GM21515 (cell line): ENCODE measurements around the gene DDX10.
A peak's percentile ranks its signal among the peaks of the same experiment; 100 is the strongest.
"Not testable (repeated sequence)": the region's sequence is repeated elsewhere in the genome, so short reads cannot be mapped to it uniquely, and the experiment has no call there.

ENCODE experiments used
- ATAC-seq: cut with Tn5 transposase; IDR thresholded peaks from one replicate; pipeline ENCODE4 v1.9.1; 2021; ENCODE audit not compliant: unreplicated experiment

The DDX10 gene

DNA sequence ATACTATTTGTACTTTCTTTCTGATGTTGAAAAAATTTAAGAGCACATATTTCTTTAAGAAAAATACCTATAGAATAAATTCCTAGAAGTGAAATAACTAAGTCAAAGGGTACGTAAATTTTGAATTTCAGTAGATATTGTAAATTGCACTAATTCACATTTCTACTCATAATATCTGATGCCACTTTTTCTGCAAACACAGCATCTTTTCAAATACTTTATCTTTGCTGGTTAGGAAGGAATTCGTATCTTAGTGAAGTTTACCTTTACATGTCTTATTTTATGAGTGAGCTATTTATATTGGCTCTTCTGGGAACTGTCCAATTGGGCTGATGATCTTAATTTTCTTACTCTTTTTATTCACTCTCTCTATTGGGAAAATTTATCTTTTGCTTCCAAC lies 148.2 kb downstream of the DDX10 start:
- no peak for ATAC-seq

- ATAC-seq = no peak
These were observed 153.1 kb downstream of the DDX10 start for GRCh38 chr11:108817976-108818375.

- ATAC-seq = no peak
These were observed 154.1 kb downstream of the DDX10 start for GRCh38 chr11:108818971-108819370.

DNA sequence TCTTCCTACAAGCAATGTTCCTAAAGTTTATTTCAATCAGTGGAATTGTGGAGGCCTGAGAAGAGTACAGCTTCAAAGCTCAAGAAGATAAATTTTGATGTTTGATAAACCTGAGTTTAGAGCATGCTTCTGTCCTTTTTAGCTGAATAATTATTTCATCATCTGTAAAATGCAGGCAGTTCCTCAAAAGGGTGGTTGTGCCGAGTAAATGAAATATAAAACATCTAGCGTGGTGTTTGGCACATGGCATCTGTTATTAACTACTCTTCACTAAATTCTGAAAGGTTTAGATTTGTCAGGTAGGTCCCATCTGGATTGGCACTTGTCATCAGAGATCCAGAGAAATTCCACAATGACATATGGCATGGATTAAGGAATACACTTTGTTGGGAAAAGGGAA lies 155.1 kb downstream of the DDX10 start:
- no peak for ATAC-seq

- ATAC-seq = not testable (repeated sequence)
These were observed 159.1 kb downstream of the DDX10 start for GRCh38 chr11:108823960-108824359.

DNA sequence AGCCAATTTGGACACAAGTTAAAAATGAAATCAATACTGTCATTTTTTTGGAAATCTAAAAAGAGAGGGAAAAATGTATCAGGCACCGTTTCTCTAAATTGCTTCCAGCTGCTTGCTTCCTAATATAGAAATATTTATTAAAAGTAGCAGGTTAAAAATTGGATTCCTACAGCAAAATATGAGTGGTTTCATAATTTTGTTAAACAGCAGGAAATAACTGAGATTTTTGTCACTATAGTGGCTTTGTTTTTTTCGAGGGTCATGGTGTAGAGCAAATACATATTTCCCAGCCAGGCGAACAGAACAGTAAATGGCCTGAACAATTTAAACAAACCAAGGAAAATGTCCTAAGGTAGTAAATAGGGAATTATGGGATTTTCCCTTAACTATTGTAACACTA lies 159.7 kb downstream of the DDX10 start:
- ATAC-seq = no peak

DNA sequence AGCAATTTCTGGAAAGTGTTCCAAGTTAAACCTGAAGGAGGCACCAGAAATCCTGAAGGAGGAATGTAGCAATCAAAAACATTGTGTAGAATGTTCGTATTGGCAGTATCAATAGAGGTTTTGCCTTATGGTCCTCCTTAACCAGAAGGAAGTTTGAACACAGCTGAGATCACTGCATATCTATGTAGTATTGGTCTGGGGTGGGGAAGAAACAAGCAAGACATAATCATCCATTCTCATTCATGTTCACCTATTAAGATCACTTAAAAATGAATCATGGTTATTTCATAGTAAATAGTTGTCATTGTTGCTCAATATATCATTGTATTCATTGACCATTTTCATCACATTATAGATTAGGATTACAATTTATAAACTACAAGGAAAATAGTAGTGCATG lies 160.5 kb downstream of the DDX10 start:
- ATAC-seq = no peak

DNA sequence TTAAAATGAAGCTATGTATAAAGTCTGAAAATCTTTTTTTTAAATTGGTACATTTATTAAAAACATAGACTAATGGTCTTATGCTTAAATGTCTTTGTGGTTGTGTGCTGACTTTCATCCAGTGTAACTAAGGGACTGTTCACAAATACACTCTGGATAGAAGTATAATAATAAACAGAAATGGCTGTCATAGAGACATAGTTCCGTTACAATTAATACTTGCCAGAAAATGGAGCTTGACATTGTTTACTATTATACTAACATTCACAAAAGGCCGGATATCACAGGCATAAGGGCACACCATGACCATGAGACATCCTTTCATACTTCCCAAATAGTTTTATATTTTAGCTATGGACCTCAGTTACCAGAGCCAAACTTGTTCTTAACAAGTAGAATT lies 161.3 kb downstream of the DDX10 start:
- ATAC-seq = no peak

DNA sequence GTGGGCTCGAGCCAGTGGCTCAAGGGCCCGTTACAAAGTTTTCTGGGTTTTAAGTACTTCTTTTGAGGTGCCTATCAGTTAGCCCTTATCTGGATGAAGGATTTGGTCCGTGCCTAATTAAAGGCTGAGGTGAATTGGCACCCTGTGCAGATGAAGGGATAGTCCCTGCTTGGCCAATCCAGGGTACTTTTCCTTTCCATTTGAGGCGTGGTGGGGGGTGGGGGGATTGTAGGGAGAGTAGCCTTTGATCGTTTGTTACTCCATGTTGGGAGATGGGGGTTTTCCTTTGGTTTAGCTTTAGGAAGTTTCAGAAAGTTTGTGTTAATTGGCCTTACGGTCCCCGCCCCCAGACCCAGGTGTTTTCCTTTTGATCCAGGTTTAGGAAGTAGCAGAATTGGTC lies 170.8 kb downstream of the DDX10 start:
- ATAC-seq = no peak

GRCh38 chr11:108836541-108836940 lies 171.7 kb downstream of the DDX10 start:
- ATAC-seq = no peak

GRCh38 chr11:108838102-108838791 lies 173.4 kb downstream of the DDX10 start:
- ATAC-seq = no peak

DNA sequence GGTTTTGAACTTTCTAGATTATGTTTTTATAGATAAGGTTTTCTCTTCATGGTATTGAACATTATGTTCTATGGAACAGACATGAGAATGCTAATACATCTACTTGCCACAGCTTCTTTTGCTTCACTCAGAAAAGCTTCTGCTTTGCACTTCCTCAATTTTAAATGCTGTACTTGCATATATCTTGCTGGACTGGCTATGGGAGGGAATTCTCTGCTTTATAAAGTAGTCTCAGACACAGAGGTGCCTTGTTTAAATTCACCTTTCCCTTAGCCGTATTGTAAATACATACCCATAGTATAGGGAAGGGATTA lies 173.9 kb downstream of the DDX10 start:
- no peak for ATAC-seq

- no peak for ATAC-seq
These were observed 181.1 kb downstream of the DDX10 start for GRCh38 chr11:108846009-108846408.

- ATAC-seq = no peak
These were observed 182.6 kb downstream of the DDX10 start for GRCh38 chr11:108847298-108847990.

GRCh38 chr11:108851781-108852180 lies 186.9 kb downstream of the DDX10 start:
- no peak for ATAC-seq

DNA sequence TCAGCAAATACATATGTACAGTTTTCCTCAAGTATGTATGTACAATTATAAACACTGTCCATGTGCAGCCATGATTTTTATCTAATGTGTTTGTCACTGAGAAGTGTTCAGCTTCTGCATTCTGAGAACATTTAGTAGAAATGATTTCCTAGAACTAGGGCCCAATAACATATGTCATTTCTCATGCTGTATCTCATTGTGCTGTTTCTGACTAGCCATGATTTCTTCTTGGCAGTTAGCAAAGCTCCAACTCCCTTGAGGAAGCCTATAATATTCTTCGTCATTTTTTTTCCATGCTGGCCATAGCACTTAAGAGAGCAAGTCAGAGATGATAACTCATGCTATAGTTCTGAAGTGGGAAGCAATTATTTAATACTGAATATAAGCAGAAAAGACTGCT lies 187.8 kb downstream of the DDX10 start:
- ATAC-seq = no peak

DNA sequence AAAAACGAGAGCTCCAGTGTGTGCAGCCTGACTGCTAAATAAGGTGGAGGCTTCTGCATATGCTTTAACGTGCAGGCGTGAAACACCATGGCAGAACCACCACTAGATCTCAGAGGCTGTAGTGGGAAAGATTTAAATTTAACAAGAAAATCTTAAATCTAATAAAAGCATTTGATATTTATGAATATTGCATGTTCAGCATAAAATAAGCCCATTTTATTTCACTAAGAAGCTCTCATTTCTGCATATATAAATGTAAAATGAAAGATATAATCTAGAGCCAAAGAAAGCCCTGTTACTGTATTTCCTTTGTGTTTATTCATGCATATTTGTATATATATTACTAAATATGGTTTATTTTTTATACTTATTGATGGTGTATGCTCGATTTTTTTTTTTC lies 188.3 kb downstream of the DDX10 start:
- no peak for ATAC-seq

GRCh38 chr11:108853864-108854263 lies 189.0 kb downstream of the DDX10 start:
- ATAC-seq = peak; percentile 40

GRCh38 chr11:108854346-108854745 lies 189.5 kb downstream of the DDX10 start:
- peak; percentile 98 for ATAC-seq

DNA sequence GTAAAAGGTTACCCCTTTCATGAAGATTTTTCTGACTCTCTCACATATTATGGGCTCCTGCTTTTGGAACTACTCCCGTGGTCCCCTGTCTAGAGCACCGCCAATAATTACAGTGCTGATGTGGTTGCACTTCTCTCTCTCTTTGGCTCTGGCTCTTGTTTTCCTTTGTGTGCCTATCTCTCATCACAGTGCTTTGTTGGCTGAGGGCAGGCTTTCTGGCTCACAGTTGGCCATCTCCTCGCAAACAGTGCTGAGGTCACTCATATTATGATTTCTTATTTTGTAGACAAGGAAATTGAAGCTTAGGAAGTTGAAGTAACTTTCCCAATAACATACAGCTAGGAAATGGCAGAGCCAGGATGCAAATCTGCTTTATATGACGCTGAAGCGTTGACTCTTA lies 192.5 kb downstream of the DDX10 start:
- ATAC-seq = no peak

DNA sequence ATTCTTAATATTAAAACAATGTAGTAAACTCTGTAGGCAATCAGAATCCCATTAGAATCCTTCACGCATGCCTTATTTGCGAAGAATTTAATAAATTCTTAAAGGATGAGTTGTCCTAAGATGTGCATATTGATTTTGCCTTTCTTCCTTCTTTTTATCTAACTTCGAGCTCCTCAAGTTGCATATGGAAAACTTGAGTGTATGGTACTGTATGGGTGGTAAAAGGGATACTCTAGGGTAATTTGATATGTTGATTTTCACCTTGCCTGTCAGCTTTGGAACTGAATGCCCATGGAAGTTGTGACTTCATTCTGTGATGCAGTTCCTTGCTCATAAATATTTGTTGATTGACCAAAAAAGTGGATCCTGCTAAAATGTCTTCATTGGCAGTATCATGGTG lies 193.8 kb downstream of the DDX10 start:
- ATAC-seq = no peak

DNA sequence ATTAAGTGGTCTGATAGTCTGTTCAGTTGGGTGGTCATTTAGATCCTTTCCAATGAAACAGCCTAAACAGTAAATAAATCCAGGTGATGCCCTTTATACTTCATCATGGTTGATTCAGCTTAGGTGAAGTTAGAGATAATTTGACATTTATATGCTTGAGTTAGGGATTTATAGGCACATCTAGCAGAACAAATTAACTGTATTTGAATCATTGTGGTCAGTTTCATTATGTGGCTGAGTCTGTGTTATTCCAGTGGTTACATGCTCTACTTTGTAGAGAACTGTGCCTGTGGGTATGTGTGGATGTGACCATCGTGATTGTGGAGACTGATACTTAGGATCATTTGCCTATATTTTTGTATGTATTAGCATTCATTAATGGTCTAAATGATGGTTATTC lies 194.6 kb downstream of the DDX10 start:
- no peak for ATAC-seq

DNA sequence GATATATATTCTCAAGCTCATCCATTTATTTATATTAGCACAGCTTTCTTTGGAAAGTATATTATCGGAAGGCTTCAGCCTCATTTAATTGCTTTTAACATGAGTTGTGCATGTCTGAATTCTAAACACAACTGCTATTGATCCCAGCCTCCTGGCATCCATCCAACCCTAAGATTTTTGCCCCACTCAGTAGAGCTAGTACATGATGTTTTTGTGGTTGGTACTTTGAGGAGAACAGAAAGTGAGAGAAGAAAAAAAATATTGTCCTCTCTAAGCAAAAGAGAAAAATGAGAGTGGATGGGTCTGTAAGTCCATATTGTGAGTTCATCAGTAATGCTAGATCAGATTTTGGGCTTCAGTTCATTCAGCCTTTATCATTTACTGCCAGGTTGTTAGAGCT lies 198.7 kb downstream of the DDX10 start:
- ATAC-seq = peak; percentile 47
